ENCODE measurements around the gene NFIC. TPM values are rescaled to one million over a fixed set of nuclear protein-coding genes. Genes with fewer than 3 reads are reported as not detected.
A peak's percentile ranks its signal among the peaks of the same experiment; 100 is the strongest.

The NFIC gene
- total RNA-seq, 1 experiment from 2014 or later, result 56.3 TPM

- CTCF ChIA-PET, result interaction anchor here (1.0 to 1.2 kb wide), 2 partner anchors 15 kb away, joined by 3 read pairs; no protein-coding TSS in a partner anchor
- BruUV-seq (replicated peaks), result TSS peak; percentile 63
- Mint-ChIP-seq H3K27ac (ENCODE audit: unreplicated experiment) (peak overlapping the region; percentile 99), H3K9me3 (ENCODE audit: low read depth, unreplicated experiment) (no peaks in the 10 kb centered on the region), H3K27me3 (ENCODE audit: unreplicated experiment) (no peaks in the 10 kb centered on the region), H3K36me3 (ENCODE audit: insufficient read depth, unreplicated experiment) (peaks cover 28% of the 10 kb centered on the region), H3K4me3 (ENCODE audit: low read depth, unreplicated experiment) (peak overlapping the region; percentile 92), H3K4me1 (ENCODE audit: low read depth, unreplicated experiment) (no peaks in the 10 kb centered on the region)
- intact Hi-C loops (cut with micrococcal nuclease; ENCODE audit: unreplicated experiment), result no loop called here
- no peak for TF ChIP-seq CTCF (IDR thresholded peaks at IDR 0.05; ENCODE audit: unreplicated experiment)
- DNase-seq, result no peak
Measured at GRCh38 chr19:3499738-3500428, 133.5 kb downstream of the NFIC start.

DNA sequence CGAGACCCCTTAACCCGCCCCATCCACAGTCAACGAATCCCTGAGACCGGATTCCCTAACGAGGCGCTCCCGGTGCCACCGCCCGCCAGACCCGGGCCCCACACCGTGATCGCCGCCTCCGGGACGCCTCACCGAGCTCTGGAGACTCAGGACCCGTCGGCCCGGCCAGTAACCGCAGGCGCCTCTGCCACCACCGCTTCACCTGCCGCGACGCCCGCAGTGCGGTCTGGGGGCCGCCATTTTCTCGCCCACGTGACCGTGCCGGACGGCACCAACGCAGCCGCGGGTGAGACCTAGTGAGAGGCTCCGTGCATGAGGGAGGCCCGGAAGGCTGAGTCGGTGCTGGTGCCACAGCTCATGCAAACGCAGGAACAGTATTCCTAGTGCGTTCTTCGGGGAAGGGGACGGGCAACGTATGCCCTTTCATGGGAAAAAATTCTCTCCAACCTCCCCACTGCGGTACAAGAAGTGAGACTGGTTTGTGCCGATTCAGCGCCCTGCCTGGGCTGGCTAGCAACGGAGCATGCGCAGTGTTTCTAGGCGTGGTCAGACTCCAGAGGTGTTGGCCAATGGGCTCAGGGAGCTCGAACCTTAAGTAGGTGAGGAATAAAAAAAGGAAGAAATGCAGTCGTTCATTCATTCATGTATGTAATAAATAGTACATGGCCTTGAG lies 134.2 kb downstream of the NFIC start, which contains the start of gene DOHH:
Gene DOHH, minus strand, starts transcription at position 246 of the 673 bp plus-strand sequence. CDS start 3,860 bp downstream, outside the sequence.
- no peak for TF ChIP-seq CTCF (IDR thresholded peaks at IDR 0.05; ENCODE audit: unreplicated experiment)
- H3K27me3 Mint-ChIP-seq (ENCODE audit: unreplicated experiment), result no peaks in the 10 kb centered on the region
- H3K36me3 Mint-ChIP-seq (ENCODE audit: insufficient read depth, unreplicated experiment), result peaks cover 25% of the 10 kb centered on the region
- H3K27ac Mint-ChIP-seq (ENCODE audit: unreplicated experiment), result peak within 1 kb of the TSS; percentile 99
- DNase-seq, result peak; percentile 90
- intact Hi-C loops (cut with micrococcal nuclease; ENCODE audit: unreplicated experiment), result no loop called here
- H3K4me3 Mint-ChIP-seq (ENCODE audit: low read depth, unreplicated experiment), result peak within 1 kb of the TSS; percentile 92
- no TSS peak for BruUV-seq (replicated peaks)
- CTCF ChIA-PET, result interaction anchor here (0.5 to 1.2 kb wide), 4 partner anchors 15 to 210 kb away, joined by 3 to 9 read pairs (median 3); no protein-coding TSS in a partner anchor
- no peaks in the 10 kb centered on the region for H3K4me1 Mint-ChIP-seq (ENCODE audit: low read depth, unreplicated experiment)
- H3K9me3 Mint-ChIP-seq (ENCODE audit: low read depth, unreplicated experiment), result no peaks in the 10 kb centered on the region

DNA sequence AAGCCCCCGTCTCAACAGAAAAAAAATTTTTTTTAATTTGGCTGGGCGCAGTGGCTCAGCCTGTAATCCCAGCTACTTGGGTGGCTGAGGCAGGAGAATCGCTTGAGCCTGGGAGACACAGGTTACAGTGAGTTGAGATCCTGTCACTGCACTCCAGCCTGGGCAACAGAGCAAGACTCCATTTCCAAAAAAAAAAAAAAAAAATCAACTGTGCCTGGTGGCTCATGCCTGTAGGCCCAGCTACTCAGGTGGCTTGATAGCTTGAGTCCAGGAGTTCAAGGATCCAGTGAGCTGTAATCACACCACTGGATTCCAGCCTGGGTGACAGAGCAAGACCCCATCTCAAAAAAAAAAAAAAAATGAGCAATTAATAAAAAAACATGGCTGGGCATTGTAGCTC lies 135.4 kb downstream of the NFIC start:
- no peak for DNase-seq
- intact Hi-C loops (cut with micrococcal nuclease; ENCODE audit: unreplicated experiment), result no loop called here
- Mint-ChIP-seq H3K27me3 (ENCODE audit: unreplicated experiment) (no peaks in the 10 kb centered on the region), H3K36me3 (ENCODE audit: insufficient read depth, unreplicated experiment) (peaks cover 36% of the 10 kb centered on the region), H3K4me3 (ENCODE audit: low read depth, unreplicated experiment) (no peak overlapping the region), H3K27ac (ENCODE audit: unreplicated experiment) (no peak overlapping the region), H3K9me3 (ENCODE audit: low read depth, unreplicated experiment) (no peaks in the 10 kb centered on the region), H3K4me1 (ENCODE audit: low read depth, unreplicated experiment) (no peaks in the 10 kb centered on the region)
- BruUV-seq (replicated peaks), result no TSS peak
- CTCF ChIA-PET, result interaction anchor here (0.7 kb wide), 1 partner anchor 18 kb away, joined by 5 read pairs; the partner anchor contains the start of gene SMIM44
- no peak for TF ChIP-seq CTCF (IDR thresholded peaks at IDR 0.05; ENCODE audit: unreplicated experiment)

GRCh38 chr19:3503036-3503572 lies 136.7 kb downstream of the NFIC start:
- Mint-ChIP-seq H3K27ac (ENCODE audit: unreplicated experiment) (no peak overlapping the region), H3K4me1 (ENCODE audit: low read depth, unreplicated experiment) (no peaks in the 10 kb centered on the region), H3K36me3 (ENCODE audit: insufficient read depth, unreplicated experiment) (peaks cover 39% of the 10 kb centered on the region), H3K4me3 (ENCODE audit: low read depth, unreplicated experiment) (no peak overlapping the region), H3K9me3 (ENCODE audit: low read depth, unreplicated experiment) (no peaks in the 10 kb centered on the region), H3K27me3 (ENCODE audit: unreplicated experiment) (no peaks in the 10 kb centered on the region)
- intact Hi-C loops (cut with micrococcal nuclease; ENCODE audit: unreplicated experiment), result no loop called here
- BruUV-seq (replicated peaks), result no TSS peak
- DNase-seq, result no peak
- no peak for TF ChIP-seq CTCF (IDR thresholded peaks at IDR 0.05; ENCODE audit: unreplicated experiment)
- CTCF ChIA-PET, result no interaction called here

Data from Calu3 (cell line).